Measurements from ENCODE around the gene MS4A4A.
"Not testable (repeated sequence)": the region's sequence is repeated elsewhere in the genome, so short reads cannot be mapped to it uniquely, and the experiment has no call there.

Gene MS4A4A

DNA sequence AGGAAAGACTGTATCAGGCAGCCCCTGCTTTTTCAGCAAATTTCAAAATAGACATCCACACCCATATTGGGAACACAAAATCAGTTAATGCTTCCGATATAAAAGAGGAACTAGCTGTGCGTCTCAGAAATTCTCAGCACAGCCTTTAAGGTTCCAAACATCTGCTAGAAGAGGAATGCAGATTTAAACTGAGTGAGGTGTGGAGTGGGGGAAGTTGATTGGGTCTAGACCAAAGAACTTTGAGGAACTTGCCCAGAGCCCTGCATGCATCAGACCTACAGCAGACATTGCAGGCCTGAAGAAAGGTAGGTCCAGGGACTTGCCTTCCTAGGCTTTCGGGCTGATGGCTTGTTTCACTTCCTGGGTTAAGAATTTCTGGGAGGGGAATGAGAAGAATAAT is at the start of gene MS4A4A:
Gene MS4A4A (plus strand): TSS at position 255 of the 400 bp plus-strand sequence. CDS start 10 bp downstream, at position 265.
- DNase-seq (ENCODE audit: low spot score) = no peak

DNA sequence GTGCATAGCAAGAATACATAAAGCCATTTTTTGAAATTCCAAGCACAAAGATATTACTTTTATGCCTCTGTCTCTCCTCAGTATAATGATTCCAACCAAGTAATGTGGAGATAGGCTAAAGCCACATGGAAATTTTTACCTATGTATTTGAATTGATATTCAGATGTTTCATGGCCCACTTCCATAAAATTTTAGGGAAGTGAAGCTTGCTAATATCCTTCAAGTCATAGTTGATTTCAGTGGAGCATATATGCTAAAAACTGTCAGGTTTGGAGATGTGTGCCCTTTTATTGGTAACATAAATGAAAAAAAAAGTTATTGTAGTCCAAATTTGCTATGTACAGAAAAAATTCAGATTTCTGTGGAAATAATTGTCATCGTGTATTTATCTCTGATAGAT is 49.8 kb upstream of the MS4A4A start:
- DNase-seq (ENCODE audit: low spot score) = no peak

DNA sequence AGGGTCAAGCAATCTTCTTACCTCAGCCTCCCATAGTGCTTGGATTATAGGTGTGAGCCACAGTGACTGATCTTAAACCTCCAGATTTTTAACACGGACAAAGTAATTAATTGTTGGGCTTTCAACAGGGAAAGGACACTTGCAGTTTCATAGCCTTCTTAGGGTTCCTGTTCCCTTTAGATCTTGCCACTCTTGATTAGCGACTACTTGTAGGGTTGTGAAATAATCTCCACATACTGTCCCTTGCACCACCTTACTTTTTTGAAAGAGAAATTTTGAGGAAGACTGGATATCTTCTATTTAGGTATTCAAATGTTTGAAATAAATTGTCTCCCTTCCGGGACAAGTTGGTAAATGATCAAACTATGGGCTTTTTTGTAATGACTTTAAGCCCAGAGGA is 45.1 kb upstream of the MS4A4A start:
- no peak for DNase-seq (ENCODE audit: low spot score)

DNA sequence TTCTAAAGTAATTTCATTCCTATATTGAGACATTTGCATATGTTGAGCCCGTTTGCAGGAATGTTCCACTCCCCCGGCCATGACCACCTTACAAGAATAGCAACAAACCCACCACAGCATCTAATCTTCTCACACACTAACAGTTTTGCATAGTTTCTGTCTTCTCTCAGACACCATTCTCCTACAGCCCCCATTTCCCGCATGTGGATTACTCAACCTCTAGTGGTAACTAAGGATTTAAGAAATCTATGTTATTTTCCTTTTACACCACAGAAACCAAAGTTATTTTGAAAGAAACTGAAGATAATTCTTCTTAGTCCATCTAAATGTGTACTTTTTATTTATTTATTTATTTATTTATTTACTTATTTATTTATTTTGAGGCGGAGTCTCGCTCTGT is 39.8 kb upstream of the MS4A4A start:
- no peak for DNase-seq (ENCODE audit: low spot score)

DNA sequence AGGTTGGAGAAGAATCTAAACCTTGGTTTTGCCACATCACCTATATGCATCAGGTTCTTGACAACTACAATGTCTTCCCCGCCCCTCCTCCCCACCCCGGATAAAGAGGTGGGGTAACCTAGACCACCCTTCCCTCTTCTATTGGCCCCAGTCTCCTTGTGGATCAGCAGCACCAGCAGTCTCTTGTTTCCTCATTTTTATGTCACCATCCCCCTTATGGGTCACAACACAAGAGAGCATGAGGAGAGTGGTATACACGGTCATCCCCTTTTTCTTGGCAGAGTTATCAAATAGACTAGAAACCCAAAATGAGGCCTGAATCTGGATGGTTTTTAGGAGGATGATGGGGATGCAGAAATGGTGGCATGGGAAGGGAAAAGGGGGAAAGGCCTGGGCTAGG is 38.7 kb upstream of the MS4A4A start:
- DNase-seq (ENCODE audit: low spot score) = no peak

DNA sequence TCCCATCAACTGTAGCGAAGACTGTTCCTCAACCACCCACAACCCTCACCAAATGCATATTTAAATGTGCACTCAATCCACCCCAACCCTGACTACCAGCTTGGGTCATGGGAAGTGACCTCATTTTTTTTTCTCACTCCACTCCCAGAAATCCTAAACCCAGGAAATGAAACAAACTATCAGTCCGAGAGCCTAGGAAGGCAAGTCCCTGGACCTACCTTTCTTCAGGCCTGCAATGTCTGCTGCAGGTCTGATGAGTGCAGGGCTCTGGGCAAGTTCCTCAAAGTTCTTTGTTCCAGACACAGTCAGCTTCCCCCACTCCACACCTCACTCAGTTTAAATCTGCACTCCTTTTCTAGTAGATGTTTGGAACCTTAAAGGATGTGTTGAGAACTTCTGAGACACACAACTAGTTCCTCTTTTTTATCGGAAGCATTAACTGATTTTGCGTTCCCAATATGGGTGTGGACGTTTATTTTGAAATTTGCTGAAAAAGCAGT is 37.7 kb upstream of the MS4A4A start, which contains the start of gene MS4A4E:
Gene MS4A4E (minus strand): TSS at position 398 of the 500 bp plus-strand sequence. CDS start 13,082 bp downstream, outside the sequence.
- DNase-seq (ENCODE audit: low spot score) = no peak

DNA sequence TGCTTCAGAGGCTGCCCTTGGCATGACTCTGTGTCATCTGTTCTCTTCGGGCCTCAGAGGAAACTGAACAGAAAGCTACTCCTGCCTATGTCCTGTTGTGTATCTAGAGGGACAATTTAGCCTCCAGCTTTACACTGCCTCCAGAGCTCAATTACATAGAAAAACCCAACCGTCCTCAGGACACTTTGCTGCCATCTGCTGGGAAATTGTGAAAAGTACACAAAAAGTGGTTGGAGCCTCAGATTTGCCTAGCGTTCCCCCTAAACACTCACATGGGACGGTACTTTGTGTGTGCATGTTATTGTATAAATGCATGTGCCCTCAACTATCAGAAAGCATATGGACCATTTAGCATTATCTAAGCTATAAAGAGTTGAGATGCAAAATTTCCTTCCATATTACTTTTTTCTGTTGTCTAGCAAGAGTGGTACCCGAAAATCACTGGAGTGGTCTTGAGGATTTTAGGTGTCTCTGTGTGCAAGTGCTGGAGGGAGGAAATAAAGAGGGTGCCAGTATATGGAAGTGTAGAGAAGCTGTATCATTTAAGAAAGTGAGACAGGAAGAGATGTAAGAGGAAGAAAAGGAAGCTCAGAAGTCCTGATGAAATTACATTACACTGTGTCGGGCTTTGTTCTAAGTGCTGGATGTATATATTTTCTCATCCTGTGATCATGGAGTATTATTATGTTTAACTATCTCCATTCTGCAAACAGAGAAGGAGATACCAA is 28.8 kb upstream of the MS4A4A start:
- no peak for DNase-seq (ENCODE audit: low spot score)

DNA sequence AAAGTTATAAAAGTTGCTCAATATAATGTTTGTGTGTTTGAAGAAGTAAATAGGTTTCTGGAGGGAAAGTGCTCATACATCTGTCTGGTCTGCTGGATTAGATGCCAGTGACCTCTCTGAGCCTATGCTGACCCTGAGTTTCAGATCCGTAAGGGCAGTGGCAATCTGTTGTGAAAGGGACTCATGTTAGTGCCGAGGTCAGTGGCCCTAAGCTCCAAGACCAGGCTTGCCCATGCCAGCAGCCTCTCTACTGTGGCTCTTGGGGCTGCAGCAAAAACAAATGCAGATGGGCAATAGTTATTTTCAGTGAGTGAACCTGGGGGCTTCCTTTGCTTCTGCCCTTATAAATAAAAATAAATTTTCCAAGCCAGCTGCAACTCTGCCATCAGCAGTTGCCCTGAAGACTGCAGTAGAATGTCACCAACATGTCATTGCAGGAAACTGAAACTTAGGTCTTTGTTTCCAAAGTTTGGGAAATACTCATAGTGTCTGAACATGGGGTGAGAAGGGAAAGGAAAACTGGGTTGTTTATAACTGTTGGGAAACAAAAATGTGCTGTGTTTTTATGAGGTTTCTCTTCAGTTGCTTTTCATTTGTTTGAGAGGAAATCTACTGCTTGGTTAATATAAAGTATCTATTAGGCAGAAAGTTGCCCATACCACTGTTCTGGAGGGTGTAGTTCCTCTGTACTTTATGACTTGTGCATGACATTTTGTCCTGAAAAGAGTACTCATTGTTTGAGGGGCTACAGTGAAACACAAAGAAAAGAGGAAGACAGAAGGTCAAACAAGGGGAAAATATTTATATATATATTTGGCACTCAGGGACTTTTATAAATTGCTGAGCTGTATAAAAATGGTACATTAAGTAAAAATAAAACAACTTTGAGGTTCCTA is 28.0 kb upstream of the MS4A4A start:
- DNase-seq (ENCODE audit: low spot score) = no peak

DNA sequence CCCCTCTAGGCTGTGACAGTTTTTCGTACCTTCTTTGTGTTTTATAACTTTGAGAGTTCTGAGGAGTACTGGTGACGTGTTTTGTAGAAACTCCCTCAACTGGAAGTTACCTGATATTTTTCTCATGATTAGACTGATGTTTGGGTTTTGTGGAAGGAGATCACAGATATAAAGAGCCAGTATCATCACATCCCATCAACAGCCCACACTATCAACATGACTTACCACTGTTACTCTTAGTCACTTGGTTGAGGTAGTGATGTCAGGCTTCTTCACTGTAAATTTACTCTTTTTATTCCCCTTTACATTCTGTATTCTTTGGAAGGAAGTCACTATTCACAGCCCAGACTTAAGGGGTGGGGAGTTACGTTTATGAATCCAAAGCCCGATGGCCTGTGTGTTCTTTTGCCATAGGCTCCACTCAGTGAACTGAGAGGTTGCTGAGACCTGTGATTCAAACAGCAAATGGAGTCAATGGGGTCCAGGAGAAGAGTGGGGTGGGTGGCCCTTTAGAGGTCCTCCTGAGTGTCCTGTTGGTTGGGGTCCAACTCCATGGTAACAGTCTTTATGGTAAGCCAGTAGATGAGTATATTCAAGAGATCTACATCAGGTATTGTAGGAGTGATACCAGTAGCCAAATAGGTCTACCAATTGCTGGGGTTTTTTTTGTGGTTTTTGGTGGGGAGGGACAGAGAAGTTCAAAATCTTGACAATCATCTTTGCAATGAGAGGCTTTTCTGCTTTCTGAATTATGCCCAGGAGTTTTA is 22.3 kb upstream of the MS4A4A start:
- no peak for DNase-seq (ENCODE audit: low spot score)

DNA sequence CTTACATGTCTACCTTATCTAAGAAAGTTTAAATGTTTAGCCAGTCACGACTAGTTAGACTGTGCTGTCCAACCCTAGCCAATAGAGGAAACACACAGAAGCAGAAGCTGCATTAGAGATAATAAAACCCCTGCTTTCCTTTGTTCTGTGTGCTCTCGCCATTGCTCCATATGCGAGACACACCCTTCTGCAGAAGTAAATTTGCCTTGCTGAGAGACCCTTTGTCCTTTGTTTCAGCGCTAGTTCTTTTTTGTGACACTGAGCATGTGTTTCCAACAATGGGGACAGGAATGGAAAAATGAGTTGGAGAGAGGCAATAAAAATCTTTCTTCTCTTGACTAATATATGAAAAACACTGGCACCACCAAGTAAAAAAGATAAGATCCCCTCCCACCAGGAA is 19.5 kb upstream of the MS4A4A start:
- no peak for DNase-seq (ENCODE audit: low spot score)

DNA sequence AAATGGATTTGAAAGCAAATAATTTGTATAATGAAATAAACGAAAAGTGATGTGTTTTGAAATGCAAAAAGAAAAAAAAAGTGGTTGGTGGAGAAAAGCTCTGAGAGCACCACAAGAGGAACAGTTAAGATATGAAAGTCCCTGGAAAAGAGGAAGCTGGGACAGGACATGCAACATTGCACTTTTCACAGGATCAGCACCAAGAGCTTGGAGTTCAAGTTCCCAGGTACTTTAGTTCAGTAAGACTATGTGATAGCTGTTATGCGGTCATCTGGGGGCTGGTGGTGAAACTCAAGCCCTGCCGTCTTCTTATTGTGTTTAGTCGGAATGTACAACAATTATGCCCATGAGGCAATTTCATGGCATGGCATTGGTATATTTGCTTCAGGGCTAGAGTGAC is 17.1 kb upstream of the MS4A4A start:
- DNase-seq (ENCODE audit: low spot score) = no peak

DNA sequence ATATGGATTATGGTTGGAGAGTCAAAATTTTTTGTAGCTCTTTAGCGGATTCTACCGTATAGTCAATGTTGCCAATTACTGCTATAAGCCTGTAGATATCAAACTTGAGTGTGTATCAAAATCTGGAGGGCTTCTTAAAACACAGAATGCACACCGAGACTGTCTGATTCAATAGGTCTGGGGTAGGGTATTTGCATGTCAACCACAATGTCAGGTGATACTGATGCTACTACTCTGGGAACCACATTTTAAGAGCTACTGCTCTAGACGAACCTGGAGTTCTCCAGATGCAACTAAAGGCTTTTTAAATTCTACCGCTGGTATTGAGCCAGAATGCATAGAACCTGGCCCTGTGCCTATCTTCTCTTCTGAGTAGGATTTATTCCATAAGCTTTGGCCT is 15.8 kb upstream of the MS4A4A start:
- no peak for DNase-seq (ENCODE audit: low spot score)

DNA sequence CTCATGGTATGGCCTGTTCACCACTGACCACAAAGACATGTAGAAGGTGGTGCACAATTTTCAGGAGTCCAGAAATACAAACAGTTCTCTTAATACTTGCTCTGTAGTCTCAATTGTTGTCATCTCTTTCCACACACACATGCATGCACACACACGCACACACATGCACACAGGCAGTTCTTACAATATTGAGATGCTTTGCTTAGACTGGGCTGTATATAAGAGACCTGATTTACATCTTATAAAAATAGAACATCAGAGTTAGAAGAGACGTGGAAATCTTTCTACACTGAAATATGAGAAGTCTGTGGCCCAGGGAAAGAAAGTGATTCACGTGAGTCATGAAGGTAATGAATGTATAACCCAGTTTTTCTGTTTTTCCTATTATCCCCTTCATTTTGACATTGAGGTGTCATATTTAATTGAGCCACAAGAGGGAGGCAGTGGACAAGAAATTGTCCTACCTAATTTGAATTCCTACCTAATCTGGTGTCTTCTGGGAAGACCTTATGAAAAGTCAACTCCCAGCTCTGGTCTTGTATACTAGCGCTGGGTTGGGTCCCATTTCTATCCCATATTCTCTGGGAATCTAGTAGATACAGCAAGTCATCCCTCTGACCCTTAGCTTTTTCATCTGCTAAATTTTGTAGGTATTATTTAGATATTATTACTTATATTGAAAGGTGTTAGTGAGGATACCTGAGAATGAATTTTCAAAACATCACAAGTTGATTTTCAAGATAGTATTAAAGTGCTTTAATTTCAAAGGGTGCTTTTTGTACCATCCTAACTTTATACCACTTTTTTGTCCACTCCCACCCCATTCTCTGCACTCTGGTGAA is 14.9 kb upstream of the MS4A4A start:
- DNase-seq (ENCODE audit: low spot score) = peak; percentile 11

DNA sequence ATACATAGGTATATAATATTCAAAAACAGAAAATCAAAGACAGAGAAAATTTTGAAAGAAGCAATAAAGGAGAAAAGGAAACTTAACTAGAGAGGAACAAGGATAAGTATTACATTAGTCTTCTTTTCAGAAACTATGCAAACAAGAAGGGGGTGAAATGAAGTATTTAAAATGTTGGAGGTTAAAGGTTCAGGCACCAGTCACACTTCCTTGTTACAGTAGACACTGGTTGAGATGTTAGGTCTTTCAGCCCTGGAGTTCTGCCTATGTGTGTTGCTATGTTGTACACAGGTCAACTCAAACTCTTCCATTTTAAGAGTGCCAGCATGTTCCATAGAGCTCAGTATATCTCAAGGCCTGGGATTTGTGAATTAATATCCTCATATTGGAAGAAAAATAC is 6.0 kb upstream of the MS4A4A start:
- no peak for DNase-seq (ENCODE audit: low spot score)

DNA sequence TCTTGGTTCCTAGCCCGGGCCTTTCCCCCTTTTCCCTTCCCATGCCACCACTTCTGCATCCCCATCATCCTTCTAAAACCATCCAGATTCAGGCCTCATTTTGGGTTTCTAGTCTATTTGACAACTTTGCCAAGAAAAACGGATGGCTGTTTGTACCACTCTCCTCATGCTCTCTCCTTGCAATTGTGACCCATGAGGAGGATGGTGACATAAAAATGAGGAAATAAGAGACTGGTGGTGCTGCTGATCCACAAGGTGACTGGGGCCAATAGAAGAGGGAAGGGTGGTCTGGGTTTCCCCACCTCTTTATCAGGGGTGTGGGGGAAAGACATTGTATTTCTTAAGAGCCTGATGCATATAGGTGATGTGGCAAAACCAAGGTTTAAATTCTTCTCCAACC is 1.0 kb downstream of the MS4A4A start:
- no peak for DNase-seq (ENCODE audit: low spot score)

DNA sequence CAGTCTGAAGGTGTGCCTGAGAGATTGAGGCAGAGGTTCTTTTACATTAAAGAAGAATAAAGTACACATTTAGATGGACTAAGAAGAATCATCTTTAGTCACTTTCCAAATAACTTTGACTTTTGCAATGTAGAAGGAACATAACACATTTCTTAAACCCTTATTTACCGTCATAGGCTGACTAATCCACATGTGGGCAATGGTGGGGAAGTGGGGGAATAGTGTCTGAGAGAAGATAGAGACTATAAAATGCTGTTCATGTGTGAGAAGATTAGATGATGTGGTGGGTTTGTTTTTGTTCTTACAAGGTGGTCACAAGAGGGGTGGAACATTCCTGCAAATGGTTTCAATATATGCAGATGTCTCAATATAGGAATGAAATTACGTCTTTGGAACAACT is 1.8 kb downstream of the MS4A4A start:
- DNase-seq (ENCODE audit: low spot score) = no peak

DNA sequence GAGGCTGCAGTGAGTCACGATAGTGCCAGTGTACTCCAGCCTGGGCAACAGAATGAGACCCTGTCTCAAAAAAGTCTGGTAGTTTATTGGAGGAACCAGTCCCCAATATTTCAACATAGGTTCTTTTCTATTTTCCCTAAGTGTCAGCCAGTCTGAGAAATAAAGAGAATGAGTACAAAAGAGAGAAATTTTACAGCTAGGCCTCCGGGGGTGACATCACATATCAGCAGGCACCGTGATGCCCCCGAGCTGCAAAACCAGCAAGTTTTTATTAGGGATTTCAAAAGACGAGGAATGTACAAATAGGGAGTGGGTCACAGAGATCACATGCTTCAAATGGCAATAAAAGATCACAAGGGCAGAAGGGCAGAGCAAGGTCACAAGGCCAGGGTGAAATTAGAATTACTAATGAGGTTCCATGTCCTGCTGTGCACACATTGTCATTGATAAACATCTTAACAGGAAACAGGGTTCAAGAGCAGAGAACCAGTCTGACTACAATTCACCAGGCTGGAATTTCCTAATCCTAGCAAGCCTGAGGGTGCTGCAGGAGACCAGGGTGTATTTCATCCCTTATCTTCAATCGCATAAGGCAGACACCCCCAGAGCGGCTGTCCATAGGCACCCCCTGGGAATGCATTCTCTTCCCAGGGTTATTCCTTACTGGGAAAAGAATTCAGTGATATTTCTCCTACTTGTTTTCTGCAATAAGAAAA is 5.1 kb downstream of the MS4A4A start:
- DNase-seq (ENCODE audit: low spot score) = not testable (repeated sequence)

DNA sequence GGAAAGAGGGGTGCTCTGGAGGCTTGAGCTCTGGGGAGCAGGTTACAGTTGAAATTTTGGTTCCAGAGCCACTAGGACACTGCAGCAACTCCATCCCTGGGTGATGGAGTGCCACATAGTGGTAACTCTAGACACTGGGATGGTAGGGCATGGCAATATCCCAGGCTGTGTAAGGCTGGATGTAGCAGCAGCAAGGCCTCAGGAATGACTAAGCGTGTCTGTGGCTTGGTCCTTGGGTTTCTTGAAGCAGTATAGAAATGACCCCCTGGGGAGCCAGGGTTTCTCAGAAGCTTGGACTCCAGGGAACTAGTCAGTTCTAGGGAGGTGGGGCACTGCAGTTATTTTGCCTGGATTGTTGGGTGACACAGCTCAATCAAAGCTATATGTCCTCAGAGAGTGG is 8.1 kb downstream of the MS4A4A start:
- DNase-seq (ENCODE audit: low spot score) = no peak

DNA sequence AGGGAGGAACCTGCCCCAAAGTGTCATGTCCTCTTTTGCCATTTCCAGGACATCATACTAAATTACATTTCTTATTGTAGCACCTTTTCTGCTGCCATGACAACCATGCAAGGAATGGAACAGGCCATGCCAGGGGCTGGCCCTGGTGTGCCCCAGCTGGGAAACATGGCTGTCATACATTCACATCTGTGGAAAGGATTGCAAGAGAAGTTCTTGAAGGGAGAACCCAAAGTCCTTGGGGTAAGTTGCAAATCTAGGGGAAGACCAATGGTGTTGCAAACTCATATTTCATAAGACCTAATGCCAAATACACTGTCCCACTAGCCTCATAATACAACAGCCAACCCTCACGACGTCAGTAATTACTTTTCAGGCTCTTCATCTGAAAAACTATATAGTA is 11.7 kb downstream of the MS4A4A start:
- no peak for DNase-seq (ENCODE audit: low spot score)

DNA sequence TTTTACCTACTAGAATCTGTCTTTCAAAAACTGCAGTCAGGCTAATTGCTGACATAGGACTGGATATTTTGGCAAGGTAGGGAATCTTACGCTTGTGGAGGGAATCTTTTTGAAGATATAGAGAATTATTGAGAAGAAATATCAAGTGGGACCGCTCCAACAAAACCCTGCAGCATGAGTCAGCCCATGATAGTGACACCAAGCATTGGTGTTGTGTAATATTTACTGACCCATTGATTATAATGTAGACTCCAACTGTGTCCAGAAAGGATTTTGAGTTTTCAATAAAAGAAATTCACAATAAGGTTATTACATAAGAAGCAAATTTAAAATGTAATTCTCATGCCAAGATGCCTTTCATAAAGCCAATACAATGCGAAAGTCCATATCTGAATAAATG is 20.7 kb downstream of the MS4A4A start:
- DNase-seq (ENCODE audit: low spot score) = no peak

DNA sequence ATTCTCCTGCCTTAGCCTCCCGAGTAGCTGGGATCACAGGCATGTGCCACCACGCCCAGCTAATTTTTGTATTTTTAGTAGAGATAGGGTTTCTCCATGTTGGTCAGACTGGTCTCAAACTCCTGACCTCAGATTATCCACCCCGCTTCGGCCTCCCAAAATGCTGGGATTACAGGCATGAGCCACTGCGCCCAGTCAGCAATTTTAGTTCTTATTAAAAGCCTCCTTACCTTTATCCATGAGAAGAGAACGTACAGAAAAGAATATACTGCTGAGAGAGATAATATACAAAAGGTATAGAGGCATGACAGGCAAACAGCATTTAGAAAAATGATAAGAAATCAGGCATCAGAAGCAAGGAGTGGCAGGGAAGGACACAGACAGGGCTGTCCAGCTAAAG is 21.4 kb downstream of the MS4A4A start:
- not testable (repeated sequence) for DNase-seq (ENCODE audit: low spot score)
